Ishikawa (cell line): Measurements from ENCODE around the gene CYTL1.

Experiments used
- CEBPB ChIP-seq: IDR thresholded peaks from 2 replicates; pipeline ENCODE4 v1.6.1; 2012
- CREB1 ChIP-seq: IDR thresholded peaks from 2 replicates; pipeline ENCODE4 v1.6.1; 2012; ENCODE audit warnings: low read depth
- EGR1 ChIP-seq: IDR thresholded peaks from 2 replicates; pipeline ENCODE4 v1.6.1; 2012
- EP300 ChIP-seq: IDR thresholded peaks from 2 replicates; pipeline ENCODE4 v1.6.1; 2012; ENCODE audit warnings: borderline replicate concordance
- FOXM1 ChIP-seq: IDR thresholded peaks from 2 replicates; pipeline ENCODE4 v1.6.1; 2012; ENCODE audit warnings: low read depth, borderline replicate concordance
- NFIC ChIP-seq: IDR thresholded peaks from 2 replicates; pipeline ENCODE4 v1.6.1; 2012
- RAD21 ChIP-seq: IDR thresholded peaks from 2 replicates; pipeline ENCODE4 v1.6.1; 2012; ENCODE audit warnings: low read depth
- TAF1 ChIP-seq: IDR thresholded peaks from 2 replicates; pipeline ENCODE4 v1.6.1; 2012; ENCODE audit warnings: low read depth, mild to moderate bottlenecking
- TCF12 ChIP-seq: IDR thresholded peaks from 2 replicates; pipeline ENCODE4 v1.6.1; 2012; ENCODE audit warnings: low read depth
- TEAD4 ChIP-seq: IDR thresholded peaks from 2 replicates; pipeline ENCODE4 v1.6.1; 2012
- YY1 ChIP-seq: IDR thresholded peaks from 2 replicates; pipeline ENCODE4 v1.6.1; 2012; ENCODE audit warnings: low read depth
- ZBTB7A ChIP-seq: IDR thresholded peaks from 2 replicates; pipeline ENCODE4 v1.6.1; 2012; ENCODE audit warnings: low read depth
- TF ChIP-seq, protein P1 (sequence below): IDR thresholded peaks from 2 replicates; pipeline ENCODE4 v1.6.1; 2012; ENCODE audit warnings: low read depth, mild to moderate bottlenecking
- TF ChIP-seq, protein P2 (sequence below): IDR thresholded peaks from 2 replicates; pipeline ENCODE4 v1.6.1; 2012
- TF ChIP-seq, protein P3 (sequence below): IDR thresholded peaks from 2 replicates; pipeline ENCODE4 v1.6.1; 2012

The CYTL1 gene

DNA sequence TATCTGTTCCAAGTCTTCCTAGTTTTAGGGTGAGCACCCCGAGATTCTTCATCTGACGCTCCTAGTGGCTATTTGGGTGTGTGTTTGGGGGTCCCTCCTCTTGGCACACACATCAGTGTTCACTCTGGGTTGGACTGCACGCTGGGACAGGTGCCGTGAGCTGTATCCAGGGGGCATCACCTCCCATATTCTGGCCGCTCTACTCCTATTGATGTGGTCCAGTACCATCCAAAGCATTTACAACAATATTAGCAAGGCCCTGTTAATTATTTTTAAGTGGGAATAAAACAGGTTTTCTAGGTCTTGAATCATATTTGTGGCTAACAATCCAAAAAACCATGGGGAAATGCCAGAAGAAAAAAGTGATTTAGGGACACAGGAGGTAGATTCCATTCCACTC lies 26.4 kb downstream of the CYTL1 start:
- no peak for TF ChIP-seq CREB1
- TF ChIP-seq FOXM1: no peak
- TF ChIP-seq, protein P1, sequence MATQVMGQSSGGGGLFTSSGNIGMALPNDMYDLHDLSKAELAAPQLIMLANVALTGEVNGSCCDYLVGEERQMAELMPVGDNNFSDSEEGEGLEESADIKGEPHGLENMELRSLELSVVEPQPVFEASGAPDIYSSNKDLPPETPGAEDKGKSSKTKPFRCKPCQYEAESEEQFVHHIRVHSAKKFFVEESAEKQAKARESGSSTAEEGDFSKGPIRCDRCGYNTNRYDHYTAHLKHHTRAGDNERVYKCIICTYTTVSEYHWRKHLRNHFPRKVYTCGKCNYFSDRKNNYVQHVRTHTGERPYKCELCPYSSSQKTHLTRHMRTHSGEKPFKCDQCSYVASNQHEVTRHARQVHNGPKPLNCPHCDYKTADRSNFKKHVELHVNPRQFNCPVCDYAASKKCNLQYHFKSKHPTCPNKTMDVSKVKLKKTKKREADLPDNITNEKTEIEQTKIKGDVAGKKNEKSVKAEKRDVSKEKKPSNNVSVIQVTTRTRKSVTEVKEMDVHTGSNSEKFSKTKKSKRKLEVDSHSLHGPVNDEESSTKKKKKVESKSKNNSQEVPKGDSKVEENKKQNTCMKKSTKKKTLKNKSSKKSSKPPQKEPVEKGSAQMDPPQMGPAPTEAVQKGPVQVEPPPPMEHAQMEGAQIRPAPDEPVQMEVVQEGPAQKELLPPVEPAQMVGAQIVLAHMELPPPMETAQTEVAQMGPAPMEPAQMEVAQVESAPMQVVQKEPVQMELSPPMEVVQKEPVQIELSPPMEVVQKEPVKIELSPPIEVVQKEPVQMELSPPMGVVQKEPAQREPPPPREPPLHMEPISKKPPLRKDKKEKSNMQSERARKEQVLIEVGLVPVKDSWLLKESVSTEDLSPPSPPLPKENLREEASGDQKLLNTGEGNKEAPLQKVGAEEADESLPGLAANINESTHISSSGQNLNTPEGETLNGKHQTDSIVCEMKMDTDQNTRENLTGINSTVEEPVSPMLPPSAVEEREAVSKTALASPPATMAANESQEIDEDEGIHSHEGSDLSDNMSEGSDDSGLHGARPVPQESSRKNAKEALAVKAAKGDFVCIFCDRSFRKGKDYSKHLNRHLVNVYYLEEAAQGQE: no peak
- TF ChIP-seq NFIC: no peak
- TF ChIP-seq, protein P2, sequence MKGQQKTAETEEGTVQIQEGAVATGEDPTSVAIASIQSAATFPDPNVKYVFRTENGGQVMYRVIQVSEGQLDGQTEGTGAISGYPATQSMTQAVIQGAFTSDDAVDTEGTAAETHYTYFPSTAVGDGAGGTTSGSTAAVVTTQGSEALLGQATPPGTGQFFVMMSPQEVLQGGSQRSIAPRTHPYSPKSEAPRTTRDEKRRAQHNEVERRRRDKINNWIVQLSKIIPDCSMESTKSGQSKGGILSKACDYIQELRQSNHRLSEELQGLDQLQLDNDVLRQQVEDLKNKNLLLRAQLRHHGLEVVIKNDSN: no peak

DNA sequence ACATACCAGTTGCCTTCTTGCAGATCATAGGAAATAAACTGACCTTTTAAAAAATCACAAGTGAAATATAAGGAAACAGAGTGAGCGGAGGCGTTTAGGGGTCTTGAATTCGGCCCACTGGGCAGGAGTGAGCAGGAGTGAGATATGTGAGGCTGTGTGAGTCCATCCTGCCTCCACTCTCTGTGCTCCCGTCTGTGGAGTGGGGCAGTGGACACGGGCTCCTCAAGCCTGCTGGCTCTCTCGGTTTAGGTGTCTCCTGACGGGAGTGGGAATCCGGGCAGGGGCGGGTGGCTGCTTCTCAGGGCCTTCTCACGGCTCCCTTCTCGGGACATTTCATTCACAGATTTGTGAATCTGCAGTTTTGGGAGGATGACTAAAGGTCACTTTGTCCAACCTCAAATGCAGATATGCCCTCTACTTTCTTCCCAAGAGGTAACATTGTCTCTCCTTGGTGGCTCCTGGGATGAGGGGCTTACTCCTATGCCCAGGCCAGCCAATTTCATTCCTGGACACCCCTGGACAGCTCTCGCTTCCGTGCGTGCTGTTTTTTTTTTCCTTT lies 27.6 kb downstream of the CYTL1 start:
- TF ChIP-seq TCF12 (no peak), ZBTB7A (no peak), FOXM1 (no peak)
- TF ChIP-seq, protein P3, sequence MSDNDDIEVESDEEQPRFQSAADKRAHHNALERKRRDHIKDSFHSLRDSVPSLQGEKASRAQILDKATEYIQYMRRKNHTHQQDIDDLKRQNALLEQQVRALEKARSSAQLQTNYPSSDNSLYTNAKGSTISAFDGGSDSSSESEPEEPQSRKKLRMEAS: no peak
- TF ChIP-seq, protein P1: no peak

DNA sequence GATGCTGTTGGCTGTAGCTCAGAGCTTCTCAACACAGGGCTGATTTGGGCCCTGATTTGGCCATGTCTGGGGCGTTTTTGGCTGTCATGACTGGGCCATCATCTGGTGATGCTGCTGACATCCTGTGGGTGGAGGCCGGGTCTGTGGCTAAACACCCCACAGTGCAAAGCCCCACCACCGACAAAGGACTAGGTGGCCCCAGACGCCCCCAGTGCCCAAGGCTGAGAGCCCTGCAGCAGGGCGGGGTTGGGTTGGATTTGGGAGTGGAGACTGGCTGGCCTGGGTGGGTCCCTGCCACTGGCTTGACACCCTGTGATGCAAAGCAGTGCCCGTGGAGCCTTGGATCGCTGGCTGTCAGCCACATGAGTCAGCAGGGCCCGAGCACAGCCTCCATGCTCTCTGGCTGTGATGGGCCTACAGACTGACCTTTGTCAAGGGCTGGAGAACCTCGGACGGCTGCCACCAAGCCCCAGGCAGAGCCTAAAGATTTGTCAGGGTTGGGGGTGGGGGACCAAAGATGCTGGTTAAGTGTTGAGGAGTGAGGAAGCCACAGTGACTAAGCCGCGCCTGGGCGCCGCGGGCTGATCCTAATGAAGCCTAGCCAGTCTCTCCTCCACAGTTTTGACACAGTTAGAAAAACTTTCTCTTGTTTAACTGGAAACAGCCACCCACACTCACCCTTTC lies 28.3 kb downstream of the CYTL1 start:
- TF ChIP-seq CREB1 (no peak), FOXM1 (no peak), NFIC (no peak), YY1 (no peak), RAD21 (no peak)
- TF ChIP-seq, protein P2: no peak

DNA sequence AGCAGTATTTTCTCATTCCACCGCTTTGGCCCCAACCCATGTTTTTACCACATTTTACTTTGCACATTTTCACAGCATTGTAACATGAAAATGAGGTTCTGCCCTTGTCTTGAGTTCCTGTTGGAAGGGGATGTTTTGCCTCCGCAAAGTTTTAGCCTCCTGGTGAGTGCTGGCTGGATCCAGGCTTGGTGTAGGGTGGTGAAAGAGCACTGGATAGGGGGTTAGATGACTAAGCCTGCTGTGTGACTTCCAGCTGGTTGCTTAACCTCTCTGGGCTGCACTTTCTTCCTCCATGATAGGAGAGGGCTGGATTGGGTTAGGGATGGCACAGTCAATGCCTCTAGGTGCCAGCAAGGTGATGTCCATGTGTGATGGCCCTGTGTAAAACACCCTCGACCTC lies 28.9 kb downstream of the CYTL1 start:
- no peak for TF ChIP-seq TCF12
- TF ChIP-seq TAF1: no peak
- no peak for TF ChIP-seq YY1

DNA sequence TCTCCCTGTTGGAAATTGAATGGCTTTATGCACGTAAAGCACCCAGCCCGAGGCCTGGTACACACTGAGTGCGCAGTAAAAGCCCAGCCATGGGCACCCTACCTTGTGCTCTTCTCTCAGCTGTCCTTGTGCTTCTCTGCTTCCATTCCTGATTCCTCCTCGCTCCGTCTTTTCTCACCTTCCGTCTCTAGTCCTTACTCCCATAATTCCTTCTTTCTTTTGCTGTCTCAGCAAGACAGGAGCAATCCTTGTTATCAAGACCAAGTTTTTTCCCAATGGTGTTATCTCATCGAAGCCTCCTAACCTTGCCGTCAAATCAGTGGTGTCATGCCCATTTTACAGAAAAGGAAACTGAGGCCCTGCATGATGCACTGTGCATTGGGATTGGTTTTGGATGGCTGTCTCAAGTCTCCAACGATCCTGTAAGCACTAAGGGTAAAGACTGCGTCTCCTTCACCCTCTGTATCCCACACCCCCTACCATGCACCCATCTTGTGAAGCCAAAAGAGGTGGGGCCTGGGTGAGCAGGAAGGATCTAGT lies 30.1 kb downstream of the CYTL1 start:
- no peak for TF ChIP-seq CREB1
- no peak for TF ChIP-seq CEBPB
- TF ChIP-seq, protein P1: no peak
- TF ChIP-seq YY1: no peak
- TF ChIP-seq RAD21: no peak
- TF ChIP-seq TAF1: no peak
- TF ChIP-seq, protein P3: no peak
- TF ChIP-seq NFIC: no peak
- no peak for TF ChIP-seq TCF12

DNA sequence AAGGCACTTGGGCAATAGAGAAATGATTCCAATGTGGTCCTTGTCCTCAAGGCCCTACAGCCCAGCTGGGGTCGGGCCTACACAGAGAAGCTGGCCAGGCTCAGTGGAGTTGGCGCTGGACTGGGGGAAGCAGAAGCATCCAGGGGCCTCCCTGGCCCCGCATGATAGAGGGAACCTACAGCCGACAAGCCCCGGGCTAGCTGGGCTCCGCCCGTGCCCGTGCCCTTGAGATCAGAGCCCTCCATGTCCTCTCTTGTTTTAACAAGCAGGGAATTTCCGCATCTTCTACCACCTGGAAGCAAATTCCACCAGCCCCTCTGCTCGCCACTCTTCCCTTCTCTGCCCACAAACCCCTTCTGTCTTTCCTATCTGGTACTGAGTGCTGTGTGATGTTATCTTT lies 31.6 kb downstream of the CYTL1 start:
- TF ChIP-seq, protein P1: no peak
- TF ChIP-seq RAD21: no peak
- no peak for TF ChIP-seq FOXM1
- TF ChIP-seq, protein P2: no peak
- no peak for TF ChIP-seq NFIC
- TF ChIP-seq CEBPB: no peak
- TF ChIP-seq ZBTB7A: no peak
- TF ChIP-seq CREB1: no peak
- no peak for TF ChIP-seq YY1
- TF ChIP-seq, protein P3: no peak
- TF ChIP-seq TCF12: no peak
- TF ChIP-seq EGR1: no peak
- no peak for TF ChIP-seq TEAD4
- no peak for TF ChIP-seq EP300
- TF ChIP-seq TAF1: no peak
